ENCODE measurements around the gene HIP1R.
A peak's percentile ranks its signal among the peaks of the same experiment; 100 is the strongest.

Gene HIP1R

DNA sequence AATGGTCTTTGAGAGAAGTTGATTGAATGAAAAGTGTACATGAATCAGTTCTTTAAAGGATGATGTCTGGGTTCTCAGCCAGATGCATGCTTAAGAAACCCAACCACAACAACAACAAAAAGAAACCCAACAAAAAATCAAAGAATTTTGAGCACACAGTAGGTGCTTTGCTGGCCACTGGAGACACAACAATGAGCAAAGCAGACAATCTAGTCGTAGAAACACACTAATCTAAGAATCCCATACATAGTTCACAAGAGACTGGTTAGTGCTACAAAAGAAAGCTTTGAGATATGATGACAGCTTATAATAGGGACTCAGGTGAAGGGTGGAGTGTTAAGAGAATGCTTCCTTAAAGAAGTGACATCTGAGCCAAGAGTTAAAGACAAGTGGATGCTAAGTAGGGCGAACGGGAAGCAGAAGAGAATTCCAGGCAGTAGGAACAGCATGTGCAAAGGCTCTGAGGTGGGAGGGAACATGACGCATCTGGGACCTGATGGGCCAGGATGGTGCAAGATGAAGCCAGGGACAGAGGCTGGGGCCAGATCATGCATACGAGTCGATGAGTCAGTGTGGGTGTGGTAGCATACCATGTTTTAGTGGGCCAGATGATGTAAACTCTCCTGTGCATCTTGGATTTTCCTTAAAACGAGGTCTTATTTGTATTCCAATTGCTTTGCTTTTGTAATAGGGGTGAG is 4.6 kb upstream of the HIP1R start:
- DNase-seq (ENCODE audit: low spot score) = peak; percentile 89

DNA sequence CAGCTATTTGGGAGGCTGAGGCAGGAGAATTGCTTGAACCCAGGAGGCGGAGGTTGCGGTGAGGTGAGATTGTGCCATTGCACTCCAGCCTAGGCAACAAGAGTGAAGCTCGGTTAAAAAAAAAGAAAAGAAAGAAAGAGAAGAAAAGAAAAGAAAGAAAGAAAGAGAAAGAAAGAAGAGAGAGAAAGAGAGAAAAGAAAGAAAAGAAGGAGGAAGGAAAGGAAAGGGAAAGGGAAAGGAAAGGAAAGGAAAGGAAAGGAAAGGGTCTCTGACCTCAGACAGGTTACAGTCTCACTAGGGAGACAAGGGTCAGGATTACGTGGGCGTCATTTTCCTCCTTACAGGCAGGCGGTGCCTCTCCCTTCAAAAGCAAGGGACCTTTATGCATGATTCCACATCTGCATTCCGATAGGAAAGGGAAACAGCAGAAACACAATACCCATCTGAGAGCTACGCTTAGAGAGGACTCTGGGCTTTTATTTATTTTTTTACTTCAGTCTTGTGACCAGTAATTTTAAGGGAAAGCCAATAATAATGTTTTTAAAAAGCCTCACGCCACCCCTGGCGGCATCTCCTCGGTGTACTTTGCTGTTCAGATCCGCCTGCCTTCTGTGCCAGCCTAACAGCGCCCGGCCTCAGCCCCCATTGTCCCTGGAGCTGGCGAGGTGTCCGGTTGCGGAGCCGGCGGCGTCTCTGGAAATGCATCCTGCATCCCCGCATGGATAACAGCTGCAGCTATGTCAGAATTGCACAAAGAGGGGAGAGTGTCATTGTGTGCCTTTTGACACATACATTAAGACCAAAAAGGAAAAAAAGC is 945 bp upstream of the HIP1R start:
- peak; percentile 55 for DNase-seq (ENCODE audit: low spot score)

DNA sequence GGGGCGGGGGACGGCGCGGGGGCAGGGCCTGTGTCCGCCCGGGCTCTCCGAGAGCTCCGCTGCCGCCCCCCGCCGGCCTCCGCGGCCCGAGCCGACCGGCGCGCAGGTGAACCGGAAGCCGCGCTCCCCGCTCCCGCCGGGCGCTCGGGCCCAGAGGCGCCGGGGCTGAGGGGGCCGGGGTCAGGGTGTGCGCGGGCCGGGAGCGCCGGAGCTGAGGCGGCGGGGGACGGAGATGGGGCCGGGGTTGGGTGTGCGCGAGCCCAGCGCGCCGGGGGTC is 431 bp downstream of the HIP1R start:
- DNase-seq (ENCODE audit: low spot score) = no peak

DNA sequence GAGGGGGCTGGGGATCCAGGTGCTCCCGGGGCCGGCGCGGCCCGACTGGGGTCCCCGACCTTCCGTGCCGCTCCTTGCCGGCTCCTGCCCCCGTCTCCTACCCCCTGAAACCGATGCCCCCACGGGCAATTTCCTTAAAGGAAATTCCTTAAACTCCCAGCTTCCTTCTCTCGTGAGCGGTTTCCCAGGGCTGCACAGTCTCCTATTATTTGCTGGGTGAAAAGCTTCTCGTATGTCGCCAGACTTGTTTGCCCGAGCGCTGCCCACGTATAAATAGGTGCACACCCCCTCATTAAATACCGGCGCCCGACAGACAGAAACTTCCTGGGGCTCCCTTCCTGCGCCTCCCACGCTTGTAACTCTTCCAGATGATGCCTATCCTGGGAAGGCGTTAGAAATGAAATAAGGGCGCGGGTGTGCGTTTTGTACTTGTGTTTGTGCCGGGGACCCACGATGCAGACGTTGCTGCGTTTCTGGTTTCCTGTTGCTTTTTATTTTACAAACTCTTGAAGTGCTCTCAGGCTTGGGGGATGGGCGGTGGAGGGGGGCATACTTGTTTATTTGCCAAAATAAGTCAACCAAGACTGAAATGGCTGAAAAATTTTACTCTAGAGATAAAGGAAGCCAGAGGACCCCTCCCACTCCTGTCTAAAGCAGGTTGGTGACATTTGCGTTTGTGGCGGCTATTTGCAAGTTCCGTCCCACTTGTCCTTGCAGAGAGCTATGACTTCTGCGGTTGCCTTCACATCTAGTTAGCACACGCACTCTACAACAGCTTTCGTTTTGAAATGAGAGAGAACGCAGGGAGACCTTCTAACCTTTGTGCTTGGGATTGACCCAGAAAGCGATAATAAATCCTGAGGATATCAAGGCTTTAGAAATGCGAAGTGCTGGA is 1.0 kb downstream of the HIP1R start:
- DNase-seq (ENCODE audit: low spot score) = peak; percentile 53

DNA sequence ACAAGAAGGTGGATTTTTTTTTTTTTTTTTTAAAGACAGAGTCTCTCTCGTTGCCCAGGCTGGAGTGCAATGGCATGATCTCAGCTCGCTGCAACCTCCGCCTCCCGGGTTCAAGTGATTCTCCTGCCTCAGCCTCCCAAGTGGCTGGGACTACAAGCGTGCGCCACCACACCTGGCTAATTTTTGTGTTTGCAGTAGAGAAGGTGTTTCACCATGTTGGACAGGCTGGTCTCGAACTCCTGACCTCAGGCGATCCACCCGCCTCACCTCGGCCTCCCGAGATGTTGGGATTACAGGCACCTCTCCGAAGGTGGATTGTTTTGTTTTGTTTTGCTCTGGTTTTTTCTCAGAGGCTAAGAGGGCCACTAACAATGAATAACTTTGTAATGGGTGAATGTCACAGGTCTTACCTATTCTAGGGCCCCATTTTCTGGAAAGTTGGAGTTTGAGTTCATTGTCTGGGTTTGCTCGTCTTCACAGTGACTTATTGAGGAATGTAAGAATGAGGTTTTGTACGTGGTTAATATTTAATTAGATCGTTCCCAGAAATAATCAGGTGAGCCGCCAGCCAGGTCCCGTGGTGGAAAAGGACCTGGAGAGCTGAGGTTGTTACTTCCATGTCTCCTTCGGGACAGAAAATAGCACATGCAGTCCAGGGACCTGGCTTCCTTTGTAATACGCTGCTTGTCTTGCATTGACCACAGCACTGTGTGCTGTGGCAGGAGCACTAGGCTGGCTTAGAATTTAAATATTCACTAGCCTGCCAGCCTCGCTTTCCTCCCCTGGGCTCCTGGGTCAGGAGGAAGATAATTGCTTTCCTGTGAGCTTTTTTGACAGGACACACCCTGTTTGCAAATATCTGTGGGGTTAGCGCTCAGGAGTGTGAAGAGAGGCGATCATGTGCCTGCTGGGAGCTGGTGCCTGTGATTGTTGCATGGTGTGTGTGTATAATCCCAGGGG is 2.3 kb downstream of the HIP1R start:
- DNase-seq (ENCODE audit: low spot score) = peak; percentile 51

DNA sequence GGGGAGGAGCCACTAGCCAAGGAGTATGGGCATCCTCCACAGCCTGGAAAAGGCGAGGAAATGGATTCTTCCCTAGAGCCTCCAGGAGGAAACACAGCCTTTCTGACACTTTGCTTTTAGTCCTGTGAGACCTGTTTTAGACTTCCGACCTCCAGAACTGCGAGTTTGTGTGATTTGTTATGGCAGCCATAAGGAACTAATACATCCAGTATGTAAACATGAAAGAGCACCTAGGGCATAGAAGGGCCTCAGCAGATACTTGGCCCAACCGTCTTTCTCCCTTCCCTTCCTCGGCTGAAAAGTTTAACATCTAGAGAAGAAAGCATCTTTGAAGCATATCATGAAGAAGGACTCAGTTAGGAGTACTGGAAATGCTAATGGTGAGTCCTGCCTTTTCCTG is 3.6 kb downstream of the HIP1R start:
- no peak for DNase-seq (ENCODE audit: low spot score)

DNA sequence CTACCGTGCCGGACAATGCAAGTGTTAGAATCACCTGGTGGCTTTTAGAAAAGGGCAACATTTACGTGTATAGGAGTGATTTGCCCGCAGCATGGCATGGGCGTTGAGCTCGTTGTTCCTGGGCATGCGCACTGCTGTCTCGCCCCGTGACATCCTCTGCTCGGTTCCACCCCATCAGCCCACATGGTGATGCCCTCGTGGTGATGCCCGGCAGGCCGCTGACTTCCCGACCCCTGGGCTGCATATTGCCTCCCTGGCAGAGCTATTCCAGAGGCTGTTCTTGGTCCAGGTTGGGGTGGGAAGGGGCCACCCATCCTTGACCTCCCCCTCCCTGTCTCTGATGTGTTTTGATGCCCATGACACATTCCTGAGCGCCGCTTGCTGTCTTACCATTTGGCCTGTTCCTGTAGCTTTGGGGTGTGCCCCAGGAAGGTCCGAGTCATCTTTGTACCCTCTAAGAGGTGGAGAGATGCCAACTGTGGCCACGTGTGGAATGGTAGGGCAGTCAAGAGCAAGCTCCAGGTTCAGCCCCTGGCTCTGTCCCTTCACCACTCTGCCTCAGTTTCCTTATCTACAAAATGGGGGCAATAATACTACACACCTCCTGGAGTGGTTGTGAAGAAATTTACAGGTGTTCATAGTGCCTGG is 4.8 kb downstream of the HIP1R start:
- no peak for DNase-seq (ENCODE audit: low spot score)

DNA sequence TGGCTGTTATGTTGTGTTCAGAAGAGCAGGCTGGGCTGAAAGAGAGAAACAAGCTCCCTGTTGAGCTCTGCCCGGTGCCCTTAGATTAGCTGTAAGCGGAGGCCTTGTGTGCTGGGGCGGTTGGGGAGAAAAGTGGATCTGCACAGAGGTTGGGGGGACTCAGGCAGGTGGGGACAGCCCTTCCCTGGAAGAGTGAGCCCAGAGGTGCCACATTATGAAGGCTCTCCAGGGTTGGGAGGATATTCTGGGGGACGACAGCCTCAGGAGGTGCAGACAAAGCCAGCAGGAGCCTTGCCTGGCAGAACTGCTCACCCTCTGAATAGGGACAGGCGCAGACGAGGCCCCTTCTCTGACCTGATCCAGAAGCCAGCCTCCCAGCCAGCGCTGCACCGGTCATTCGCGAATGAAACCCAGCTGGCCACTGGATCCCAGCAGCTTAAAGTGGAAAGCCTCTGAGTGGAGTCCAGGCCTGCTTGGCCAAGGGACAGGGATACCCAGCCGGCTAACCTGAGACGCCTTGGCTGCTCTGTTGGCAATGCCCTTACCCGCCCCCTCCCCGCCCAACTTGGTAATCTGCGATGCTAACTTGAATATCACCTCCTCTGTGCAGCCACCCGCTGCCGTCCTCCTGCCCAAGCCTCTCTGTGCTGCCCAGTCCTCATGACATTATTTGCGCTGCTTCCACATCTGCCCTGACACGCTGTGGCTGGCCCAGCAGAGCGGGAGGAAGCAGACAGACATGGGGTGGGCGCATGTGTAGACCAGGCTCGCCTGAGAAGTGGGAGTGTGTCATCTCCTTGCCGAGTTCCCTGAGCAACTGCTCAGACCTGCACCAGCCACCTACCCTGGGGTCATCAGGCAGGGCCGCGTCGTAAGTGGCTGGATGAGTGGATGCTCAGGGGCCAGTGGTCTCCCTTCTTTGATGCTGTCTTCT is 5.6 kb downstream of the HIP1R start:
- DNase-seq (ENCODE audit: low spot score) = no peak

DNA sequence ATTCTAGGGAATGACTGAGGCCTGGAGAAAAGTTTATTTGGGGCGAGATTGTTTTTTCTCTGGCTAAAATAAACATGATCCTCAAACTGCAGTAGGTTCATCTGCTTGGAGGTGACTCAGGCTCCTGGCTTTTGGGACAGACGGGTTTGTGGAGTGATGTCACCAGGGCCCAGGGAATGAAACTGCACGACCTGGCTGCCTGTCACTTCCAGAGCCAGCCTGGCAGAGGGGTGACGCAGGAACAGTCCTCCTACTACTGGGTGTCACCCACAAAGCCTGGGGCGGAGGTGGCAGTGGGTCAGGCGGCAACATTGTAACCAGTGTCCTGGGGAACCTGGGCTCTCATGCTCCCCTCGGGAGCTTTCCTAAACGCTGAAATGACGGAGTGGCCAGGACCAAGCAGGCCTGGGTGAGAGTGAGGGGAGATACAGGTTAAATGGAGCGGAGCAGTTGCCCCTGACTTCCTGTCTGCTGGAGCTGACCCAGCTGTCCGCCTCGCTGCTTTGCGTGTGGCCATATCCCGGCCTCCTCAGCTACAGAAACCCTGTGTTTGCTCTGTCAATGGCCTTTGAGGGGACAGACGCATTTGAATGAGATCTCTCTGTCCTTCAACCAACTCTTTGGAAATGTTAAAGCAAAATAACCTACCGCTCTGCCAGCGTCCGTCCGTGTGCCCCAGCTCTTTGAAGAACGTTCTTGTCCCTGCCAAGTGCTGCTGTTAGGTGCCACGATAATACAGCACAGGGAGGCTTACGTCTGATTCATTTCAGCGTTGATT is 6.5 kb downstream of the HIP1R start:
- DNase-seq (ENCODE audit: low spot score) = no peak

DNA sequence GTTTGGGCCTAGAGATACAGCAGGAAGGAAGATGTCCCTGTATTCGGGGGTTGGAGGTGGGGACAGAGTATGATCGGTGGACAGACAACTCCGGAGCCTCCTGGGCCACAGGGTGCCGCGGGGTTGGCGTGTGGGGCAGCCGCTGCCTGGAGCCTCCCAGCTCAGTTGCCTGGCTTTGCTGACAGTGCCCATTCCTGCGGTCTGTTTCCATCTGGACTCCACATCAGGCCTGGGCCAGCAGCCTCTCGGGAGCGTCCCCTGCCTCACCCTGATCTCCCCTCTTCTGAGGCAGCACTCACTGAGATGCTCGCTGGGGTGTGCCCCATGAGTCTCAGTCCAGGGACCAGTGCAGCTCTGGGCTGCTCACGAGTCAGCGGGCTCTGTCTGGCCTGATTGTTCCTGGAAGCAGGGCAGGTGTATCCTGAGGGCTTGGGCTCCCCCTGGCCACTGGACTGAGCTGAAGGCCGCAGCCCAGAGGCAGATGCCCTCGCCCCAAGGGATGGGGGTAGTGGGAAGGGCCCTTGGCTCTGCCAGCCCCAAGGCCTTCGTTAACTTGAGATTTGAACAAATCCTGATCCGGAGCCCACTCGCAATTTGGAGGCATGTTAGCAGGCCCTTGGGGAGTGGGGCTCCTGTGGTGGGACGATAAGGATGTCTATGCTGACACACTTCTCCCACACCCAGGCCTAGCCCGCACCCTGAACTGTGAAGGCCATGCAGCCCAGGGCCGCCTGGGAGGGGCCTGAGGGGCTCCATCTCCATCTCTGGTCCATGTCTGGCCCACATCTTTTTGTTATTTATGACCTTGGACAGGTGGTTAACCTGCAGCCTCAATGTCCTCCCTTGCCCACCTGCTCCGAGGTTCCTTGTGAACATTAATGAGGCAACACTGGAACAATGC is 7.5 kb downstream of the HIP1R start:
- DNase-seq (ENCODE audit: low spot score) = no peak

DNA sequence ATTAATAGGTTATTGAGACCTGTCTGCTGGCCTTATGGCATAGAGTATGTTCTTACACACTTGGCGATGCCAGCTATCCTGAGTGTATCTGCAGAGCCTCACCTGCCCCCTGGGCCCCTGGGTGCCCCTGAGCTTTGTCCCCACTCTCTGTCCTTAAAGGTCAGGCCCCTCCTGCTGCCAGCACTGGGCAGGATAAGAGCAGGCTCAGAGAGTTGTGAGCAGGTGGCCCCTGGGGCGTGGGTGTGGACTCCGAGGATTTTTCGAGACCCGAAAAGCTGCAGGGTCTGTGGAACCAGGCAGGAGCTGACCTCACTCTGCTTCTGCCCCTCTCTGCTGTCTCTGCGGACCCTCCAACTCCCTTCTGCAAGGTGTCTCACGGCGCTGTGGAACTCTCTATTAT is 8.2 kb downstream of the HIP1R start:
- DNase-seq (ENCODE audit: low spot score) = no peak

DNA sequence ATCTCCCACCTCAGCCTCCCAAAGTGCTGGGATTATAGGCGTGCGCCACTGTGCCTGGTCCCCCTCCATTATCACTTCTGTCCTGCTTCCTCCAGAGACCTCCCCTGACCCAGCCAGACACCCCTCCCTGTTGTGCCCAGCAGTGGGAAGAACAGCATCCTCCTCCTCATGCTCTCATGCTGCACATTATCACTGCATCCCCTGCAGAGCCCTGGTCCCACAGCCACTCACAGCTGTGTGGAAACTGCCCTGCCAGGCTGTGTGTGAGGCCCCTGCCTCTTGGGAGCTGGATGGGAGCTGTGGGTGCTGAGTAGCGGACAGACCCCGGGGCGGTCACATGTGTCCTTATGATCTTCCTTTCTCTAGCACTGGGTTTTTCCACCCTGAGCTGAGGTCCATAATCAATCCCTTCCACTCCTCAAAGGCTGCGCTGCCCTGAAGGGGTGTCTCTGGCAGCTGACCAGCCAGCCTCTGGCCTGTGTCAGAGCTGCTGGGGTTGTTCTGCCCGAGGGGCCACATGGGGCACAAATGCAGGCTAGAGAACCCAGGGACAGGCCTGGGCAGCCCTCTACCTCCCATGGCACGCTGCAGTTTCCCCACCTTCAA is 9.2 kb downstream of the HIP1R start:
- no peak for DNase-seq (ENCODE audit: low spot score)

DNA sequence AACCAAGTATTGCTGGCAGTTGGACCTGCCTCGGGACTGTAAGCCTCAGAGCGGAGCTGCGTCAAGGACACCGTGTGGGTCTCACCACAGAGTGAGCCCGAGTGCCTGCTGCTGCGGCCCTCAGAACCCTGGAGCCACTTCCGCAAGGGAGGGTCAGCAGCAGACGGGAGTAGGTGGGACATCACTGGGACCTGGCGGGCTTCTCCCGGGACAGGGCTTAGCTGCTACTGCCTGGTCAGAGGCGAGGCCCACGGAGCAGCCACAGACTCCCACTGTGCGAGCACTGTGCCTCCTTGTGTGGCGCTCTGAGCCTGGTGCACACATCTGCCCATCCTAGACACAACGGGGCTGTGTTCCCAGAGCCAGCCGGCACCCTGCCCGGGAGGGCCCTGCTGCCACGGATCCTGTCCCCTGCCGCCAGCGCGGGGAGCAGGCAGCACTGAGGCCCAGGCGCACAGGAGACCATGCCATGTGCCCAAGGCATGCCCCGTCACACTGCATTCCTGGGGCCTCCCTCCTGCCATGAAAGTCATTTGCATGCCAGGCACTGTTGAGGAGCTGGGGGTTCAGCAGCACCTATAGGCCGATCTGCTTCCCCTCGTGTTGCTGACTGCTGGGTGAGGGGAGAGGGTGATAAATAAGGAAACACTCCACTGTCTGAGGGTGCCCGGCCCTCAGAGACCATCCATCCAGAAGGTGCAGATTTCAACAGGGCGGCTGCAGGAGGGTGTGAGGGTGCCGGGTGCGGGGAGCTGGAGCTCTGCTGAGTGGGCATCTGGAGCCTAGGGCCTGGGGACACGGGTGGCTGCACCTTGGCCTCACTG is 10.0 kb downstream of the HIP1R start:
- no peak for DNase-seq (ENCODE audit: low spot score)

DNA sequence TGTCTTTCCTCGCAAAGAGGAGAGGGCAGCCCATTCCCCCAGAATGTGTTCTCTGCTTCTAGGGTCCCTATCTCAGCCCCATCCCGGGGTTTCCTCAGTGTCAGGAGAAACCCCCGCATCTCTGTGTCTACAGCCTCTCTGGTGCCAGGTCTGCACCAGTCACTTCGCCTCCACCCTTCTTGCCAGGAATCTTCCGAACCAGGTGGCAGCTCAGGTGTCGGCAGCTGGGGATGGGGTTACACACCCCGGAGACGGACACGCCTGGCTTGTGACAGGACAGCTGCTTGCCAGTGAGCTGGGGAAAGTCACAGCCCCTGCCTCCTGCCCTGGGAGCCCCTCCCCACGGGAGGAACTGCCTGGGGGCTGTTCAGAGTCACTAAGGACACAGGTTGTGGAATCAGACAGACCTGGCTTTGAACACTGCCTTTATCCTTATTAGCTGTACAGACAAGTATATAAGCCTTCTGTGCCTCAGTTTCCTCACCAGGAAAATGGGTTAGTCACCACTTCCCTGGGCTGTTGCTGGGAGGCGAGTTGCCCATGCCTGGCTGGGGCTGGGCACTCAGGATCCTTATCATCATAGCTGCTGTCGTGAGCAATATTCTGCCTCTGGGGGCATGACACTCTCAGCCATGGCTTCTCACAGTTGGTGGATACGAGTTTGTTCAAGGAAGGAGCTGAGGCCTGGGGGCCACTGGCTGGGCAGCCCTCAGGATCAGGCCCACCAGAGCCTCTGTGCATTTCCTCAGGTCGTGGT is 10.8 kb downstream of the HIP1R start:
- no peak for DNase-seq (ENCODE audit: low spot score)

DNA sequence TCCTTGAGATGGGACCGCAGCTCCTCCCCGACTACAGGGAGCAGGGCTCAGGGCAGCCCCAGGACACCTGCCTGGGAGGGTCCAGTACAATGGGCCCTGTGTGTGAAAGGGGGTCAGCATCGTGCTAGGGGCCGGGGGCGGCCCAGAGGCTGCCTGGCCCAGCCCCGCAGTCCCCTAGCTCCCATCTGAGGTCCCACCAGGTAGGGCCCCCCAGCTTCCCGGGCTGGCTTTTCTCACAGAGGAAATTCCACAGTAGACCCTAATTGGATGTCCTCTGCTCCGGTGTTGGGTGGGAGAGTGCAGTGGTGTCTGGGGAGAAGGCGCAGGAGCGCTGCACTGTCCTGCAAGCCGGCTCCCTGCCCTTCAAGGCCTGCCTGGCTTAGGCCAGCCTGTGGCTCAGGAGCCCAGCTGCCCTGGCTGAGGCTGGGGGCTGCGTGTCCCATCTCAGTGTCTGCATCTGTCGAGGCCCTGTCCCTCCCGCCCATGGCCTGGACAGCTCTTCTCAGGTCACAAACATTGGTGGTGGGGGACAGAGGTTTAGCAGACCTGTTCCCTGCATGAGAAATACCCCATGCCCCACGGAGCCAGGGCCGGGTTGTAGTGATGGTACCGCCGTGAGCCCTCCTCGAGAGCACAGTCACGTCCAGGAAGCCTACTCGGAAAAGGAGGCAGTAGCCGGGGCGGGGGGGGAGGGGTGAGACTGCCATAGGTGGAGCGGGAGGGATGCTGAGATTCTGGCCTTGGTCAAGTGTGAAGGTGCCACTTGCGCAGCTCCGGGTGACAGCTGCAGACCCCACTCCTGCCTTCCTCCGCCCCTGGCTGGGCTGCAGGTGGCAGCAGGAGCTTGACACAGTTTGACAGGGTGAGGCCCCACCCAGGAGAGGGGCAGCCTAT is 11.6 kb downstream of the HIP1R start:
- no peak for DNase-seq (ENCODE audit: low spot score)

Measured in LoVo (cell line).